ENCODE data around the gene PAX2.

PAX2 gene

DNA sequence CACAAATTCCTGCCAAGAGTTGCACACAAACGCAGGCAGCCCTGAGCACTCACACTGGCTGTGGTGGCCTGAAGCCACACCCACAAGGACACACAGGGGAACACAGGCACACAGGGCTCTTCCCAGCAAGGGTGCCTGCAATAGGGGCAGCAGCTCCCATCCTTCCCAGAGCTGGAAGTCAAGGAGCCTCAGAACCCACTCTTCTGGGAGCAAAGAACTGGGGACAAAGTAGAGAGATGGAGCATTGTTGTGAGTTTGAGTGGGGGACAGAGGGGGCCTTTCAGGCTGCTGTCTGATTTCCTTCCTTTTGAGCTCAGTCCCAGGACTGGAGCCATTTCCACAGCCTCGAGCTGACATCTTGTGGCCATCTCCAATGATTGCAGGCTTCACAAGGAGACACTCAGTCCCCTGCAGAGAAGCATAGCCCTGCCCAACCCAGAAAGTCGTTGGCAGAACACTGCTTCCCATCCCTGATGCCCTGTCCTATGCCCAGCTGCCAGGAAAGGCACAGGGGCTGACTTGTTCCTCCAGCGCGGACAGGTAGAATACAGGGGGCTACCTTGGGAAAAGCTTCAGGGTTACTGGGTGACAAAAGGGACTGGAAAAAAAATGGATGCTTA, 133.0 kb downstream of the PAX2 start:
- DNase-seq (ENCODE audit: low read depth), result peak; percentile 62
